GM13976 (cell line): Measurements from ENCODE around the gene BTBD17.

ENCODE experiments used
- DNase-seq: peaks from one replicate; pipeline ENCODE4 v3.0.0; 2012; ENCODE audit warnings: low spot score
- in situ Hi-C: fragments of 300-500 bp; cut with MboI; formaldehyde crosslinking; loops from one replicate; pipeline ENCODE4 v1.12.0; 2022; ENCODE audit warnings: low sequenced_read_pairs, mixed read lengths, inconsistent platforms; ENCODE audit not compliant: unreplicated experiment
- TF ChIP-seq, protein P1 (sequence below): IDR thresholded peaks from 2 replicates; pipeline ENCODE4 v1.5.1; 2012; ENCODE audit warnings: borderline replicate concordance, mild to moderate bottlenecking; ENCODE audit not compliant: insufficient read depth; ENCODE audit errors: extremely low read depth, missing control alignments, control extremely low read depth

Gene BTBD17

DNA sequence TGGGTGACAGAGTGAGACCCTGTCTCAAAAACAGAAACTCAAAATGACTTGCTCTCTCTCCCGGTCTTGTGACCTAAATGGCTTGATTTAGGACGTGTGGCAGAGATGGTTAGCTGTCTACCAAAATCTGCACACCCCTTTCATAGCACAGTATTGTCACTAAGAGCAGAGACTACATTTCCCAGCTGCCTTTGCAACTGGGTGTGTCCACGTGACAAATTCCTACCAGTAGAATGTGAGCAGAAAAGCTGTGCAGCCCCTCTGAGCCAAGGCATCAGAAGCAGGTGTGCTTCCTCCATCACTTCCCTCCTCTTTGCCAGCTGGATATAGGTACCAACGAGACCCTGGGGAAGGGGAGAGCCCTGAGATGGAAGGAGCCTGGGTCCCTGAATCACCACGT is 31.2 kb upstream of the BTBD17 start:
- in situ Hi-C loops: no loop called here
- DNase-seq: no peak
- TF ChIP-seq, protein P1, sequence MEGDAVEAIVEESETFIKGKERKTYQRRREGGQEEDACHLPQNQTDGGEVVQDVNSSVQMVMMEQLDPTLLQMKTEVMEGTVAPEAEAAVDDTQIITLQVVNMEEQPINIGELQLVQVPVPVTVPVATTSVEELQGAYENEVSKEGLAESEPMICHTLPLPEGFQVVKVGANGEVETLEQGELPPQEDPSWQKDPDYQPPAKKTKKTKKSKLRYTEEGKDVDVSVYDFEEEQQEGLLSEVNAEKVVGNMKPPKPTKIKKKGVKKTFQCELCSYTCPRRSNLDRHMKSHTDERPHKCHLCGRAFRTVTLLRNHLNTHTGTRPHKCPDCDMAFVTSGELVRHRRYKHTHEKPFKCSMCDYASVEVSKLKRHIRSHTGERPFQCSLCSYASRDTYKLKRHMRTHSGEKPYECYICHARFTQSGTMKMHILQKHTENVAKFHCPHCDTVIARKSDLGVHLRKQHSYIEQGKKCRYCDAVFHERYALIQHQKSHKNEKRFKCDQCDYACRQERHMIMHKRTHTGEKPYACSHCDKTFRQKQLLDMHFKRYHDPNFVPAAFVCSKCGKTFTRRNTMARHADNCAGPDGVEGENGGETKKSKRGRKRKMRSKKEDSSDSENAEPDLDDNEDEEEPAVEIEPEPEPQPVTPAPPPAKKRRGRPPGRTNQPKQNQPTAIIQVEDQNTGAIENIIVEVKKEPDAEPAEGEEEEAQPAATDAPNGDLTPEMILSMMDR: no peak

DNA sequence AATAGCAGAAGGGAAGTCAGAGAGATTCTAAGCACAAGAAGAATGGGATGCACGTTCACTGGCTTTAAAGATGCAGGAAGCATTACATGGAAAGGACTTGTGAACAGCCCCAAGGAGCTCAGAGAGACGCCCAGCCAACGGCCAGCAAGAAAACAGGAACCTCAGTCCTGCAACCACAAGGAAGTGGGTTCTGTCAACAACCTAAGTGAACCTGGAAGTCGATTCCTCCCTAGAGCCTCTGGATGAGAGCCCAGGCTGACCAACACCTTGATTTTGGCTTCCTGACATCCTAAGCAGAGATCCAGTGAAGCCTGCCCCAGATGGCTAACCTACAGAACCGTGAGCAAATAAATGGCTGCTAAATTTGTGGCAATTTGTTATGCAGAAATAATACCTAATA is 30.1 kb upstream of the BTBD17 start:
- TF ChIP-seq, protein P1: no peak
- in situ Hi-C loops: no loop called here
- no peak for DNase-seq

DNA sequence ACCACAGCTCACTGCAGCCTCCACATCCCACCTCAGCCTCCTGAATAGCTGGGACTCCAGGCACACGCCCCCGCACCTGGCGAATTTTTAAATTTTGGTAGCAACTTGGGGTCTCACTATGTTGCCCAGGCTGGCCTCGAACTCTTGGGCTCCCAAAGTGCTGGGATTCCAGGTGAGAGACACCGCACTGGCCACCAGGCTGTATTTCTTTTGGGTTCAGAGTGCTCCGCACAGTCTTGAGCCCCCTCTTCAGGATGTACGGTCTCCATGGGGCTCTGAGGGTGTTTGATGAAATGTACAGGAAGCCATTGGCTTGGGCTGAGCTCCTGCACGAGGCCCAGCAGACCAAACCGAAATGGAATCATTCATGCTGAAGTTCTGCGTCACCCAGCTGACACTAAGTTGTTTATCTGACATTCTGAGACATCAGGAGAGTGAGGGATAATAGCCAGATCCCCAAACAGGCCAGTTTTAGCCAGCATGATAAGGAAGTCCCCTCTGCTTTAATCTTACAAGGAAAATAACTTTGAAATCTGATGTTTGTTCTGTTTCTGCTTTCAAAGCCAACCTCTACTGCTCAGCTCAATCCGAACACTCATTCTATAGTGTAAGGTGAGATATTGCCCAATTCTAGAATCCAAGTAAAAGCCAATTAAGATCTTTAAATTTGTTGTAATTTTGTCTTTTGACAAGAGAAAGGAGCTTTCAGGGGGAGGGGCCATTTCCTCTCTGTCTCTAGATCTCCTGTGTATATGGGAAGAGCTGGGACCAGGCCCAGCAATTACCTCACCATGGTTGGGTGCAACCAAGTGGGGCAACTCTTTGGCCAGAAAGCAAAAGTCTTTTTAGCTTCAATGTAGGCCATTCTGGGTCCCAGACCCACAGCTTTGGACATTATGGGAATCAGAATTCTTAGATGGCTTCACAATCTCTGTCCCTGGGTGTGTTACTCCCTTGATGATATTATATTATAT is 29.3 kb upstream of the BTBD17 start:
- TF ChIP-seq, protein P1: no peak
- DNase-seq: no peak
- in situ Hi-C loops: no loop called here

DNA sequence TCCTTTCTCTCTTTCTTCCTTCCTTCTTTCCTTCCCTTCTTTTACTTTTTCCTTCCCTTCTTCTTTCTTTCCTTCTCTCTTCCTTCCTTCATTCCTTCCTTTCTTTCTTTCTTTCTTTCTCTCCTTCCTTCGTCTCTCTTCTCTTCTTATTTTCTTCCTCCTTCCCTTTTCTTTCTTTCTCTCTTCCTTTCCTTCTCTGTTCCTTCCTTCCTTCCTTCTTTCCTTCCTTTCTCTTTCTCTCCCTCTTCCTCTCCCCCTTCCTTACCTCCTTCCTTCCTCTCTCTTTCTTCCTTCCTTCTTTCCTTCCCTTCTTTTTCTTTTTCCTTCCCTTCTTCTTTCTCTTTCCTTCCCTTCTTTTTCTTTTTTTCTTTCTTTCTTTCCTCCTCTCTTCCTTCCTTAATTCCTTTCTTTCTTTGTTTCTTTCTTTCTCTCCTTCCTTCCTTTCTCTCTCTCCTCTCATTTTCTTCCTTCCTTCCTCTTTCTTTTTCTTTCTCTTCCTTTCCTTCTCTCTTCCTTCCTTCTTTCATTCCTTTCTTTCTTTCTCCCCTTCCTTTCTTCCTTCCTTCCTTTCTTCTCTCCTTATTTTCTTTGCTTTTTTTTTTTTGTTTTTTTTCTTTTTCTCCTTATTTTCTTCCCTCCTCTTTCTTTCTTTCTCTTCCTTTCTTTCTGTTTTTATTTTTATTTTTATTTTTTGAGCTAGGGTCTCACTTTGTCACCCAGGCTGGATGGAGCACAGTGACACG is 28.4 kb upstream of the BTBD17 start:
- no peak for DNase-seq
- in situ Hi-C loops: no loop called here
- TF ChIP-seq, protein P1: no peak

DNA sequence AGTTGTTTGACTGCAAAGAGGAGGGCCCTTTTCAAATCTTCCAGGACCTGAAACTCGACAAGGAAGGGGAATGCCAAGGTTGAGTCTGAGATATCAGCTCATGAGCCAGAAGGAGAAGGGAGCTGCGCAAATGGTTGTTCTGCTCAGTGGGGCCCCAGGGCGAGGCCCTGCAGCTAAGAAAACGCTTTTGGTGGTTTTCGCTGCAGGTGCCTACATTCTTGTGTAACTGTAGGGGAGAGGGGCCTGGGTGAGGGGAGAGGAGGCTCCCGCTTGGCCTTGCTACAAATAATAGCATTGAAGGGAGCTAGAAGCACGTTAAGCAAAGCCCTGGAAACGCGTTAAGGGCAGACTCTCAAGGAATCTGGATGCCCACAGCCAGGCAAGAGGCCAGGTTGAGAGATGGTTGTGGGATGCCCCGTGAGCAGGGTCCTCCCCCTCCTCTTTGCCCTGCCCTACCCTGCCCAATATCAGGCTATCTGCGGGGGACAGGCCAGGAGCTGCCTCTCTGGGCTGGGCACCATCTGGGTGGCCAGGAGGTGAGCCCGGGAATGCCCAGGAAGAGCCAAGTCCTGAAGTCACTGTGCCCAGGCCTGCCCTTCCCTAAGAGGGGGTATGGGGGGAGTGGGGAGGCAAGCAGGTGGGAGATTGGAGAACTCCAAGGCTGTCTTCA is 27.6 kb upstream of the BTBD17 start:
- in situ Hi-C loops: no loop called here
- TF ChIP-seq, protein P1: no peak
- DNase-seq: no peak
